Upper lobe of left lung (tissue), 6 donors: ENCODE measurements around the gene RNF213. TPM values are rescaled to one million over a fixed set of nuclear protein-coding genes. Genes with fewer than 3 reads are reported as not detected.

Source experiments
- ATAC-seq, 2 donors: fragments of 200-7000 bp; cut with Tn5 transposase; one replicate each; pipeline ENCODE4 v1.9.1; 2022; ENCODE audit warnings: mild to moderate bottlenecking in 2 of 2, moderate library complexity in 2 of 2; ENCODE audit not compliant: low FRiP score in 2 of 2
- DNase-seq, 2 donors: peaks; one replicate each; pipeline ENCODE4 v3.0.0-alpha.2; 2019 to 2020
- H3K27ac ChIP-seq, 4 donors: fragments of 200-600 bp; sonication (generic); one replicate each; pipeline ENCODE4 v1.5.1; 2016 to 2019
- H3K27me3 ChIP-seq, 4 donors: fragments of 200-600 bp; sonication (generic); one replicate each; pipeline ENCODE4 v1.5.1; 2017 to 2019
- H3K36me3 ChIP-seq, 4 donors: fragments of 200-600 bp; sonication (generic); one replicate each; pipeline ENCODE4 v1.5.1; 2016 to 2019
- H3K4me1 ChIP-seq, 4 donors: fragments of 200-600 bp; sonication (generic); one replicate each; pipeline ENCODE4 v1.5.1; 2018 to 2019
- H3K4me3 ChIP-seq, 4 donors: fragments of 200-600 bp; sonication (generic); one replicate each; pipeline ENCODE4 v1.5.1; 2017 to 2019; ENCODE audit warnings: mild to moderate bottlenecking in 2 of 4, moderate library complexity in 1 of 4
- H3K9me3 ChIP-seq, 4 donors: fragments of 200-600 bp; sonication (generic); one replicate each; pipeline ENCODE4 v1.5.1; 2018 to 2019
- CTCF ChIP-seq, 6 experiments: fragments of 450-650 bp in 4 of 6; fragments of 200-600 bp in 2 of 6; sonication (generic) in 2 of 6; IDR thresholded peaks; one replicate each; pipeline ENCODE4 v1.5.1; 2016 to 2019; ENCODE audit warnings: antibody characterized with exemption in 6 of 6
- EP300 ChIP-seq, 4 donors: sonication (generic); formaldehyde crosslinking; IDR thresholded peaks; one replicate each; pipeline ENCODE4 v1.5.1; 2017; ENCODE audit warnings: antibody characterized with exemption in 4 of 4, control low read depth in 2 of 4
- POLR2A ChIP-seq, 4 donors: fragments of 450-650 bp; IDR thresholded peaks; one replicate each; pipeline ENCODE4 v1.5.1; 2016 to 2017; ENCODE audit warnings: antibody characterized with exemption in 4 of 4, mild to moderate bottlenecking in 2 of 4
- POLR2AphosphoS5 ChIP-seq, 2 donors: sonication (generic); formaldehyde crosslinking; IDR thresholded peaks; one replicate each; pipeline ENCODE4 v1.5.1; 2017; ENCODE audit warnings: antibody characterized with exemption in 2 of 2
- WGBS, 2 donors: methylation state at CpG; one replicate each; pipeline ENCODE4 v1.1.5; 2017 to 2018; 5-methylcytosine and 5-hydroxymethylcytosine counted together
- total RNA-seq, 6 donors: library from RNA; depleted of rRNA in 4 of 6; stranded (reverse); fragments of >200 nt in 4 of 6; gene quantifications; one replicate each; pipeline versions ENCODE4 v1.1.0 to v1.2.1, GENCODE V29; 2016 to 2021
- donor health status: DM: no; HTN: no; CAD: no; lungs with moderate emphysema.
- donor health status: DM: no; HTN: yes; CAD: no; lungs with severe emphysema.

RNF213 gene
- total RNA-seq, 6 donors from 2014 or later, result 135 to 619 (median 207) TPM

DNA sequence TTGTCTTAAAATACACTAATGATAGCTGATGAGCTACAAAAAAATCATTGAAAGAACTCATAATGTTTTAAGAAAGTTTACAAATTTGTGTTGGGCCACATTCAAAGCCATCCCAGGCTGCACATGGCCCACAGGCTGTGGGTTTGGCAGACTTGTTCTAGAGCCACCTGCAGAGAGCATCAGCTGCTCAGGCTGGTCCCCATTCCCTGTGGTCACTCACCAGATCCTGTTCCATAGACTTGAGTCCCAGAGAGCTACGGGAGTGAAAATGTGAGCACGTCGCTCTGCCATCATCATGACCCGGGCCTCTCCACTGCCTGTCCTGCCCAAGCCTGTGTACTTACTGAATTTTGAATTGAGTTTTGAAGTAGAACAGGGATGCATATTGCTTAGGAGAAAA lies 33.5 kb upstream of the RNF213 start:
- ATAC-seq (no peak), DNase-seq (no peak)
- H3K27me3 ChIP-seq, result no peaks in the 10 kb centered on the region
- 87 to 98% methylated on average over 4 of the region's 4 CpGs for WGBS, 2 donors
- H3K36me3 ChIP-seq, result peaks cover 0 to 43% (median 16%) of the 10 kb centered on the region in 4 donors
- H3K4me3 ChIP-seq, result no peak overlapping the region
- peaks cover 0 to 4% (median under 1%) of the 10 kb centered on the region in 4 donors for H3K4me1 ChIP-seq
- H3K9me3 ChIP-seq, result peaks cover 3 to 6% (median 5%) of the 10 kb centered on the region in 4 donors
- TF ChIP-seq POLR2A (IDR thresholded peaks at IDR 0.05) (no peak), CTCF (IDR thresholded peaks at IDR 0.05) (no peak), POLR2AphosphoS5 (IDR thresholded peaks at IDR 0.05) (no peak)
- no peak overlapping the region for H3K27ac ChIP-seq

- Histone ChIP-seq H3K4me3 (no peak overlapping the region), H3K4me1 (peaks cover 0 to 4% (median 0%) of the 10 kb centered on the region in 4 donors), H3K9me3 (peaks cover 7 to 11% (median 10%) of the 10 kb centered on the region in 4 donors), H3K27me3 (no peaks in the 10 kb centered on the region), H3K27ac (no peak overlapping the region), H3K36me3 (peaks cover 0 to 48% (median 20%) of the 10 kb centered on the region in 4 donors)
- WGBS, 2 donors, result 93 to 95% methylated on average over 9 to 11 of the region's 11 CpGs
- TF ChIP-seq CTCF (IDR thresholded peaks at IDR 0.05) (no peak), POLR2AphosphoS5 (IDR thresholded peaks at IDR 0.05) (no peak), POLR2A (IDR thresholded peaks at IDR 0.05) (no peak), EP300 (IDR thresholded peaks at IDR 0.05) (no peak)
- DNase-seq, result no peak
- ATAC-seq, result no peak
Measured at GRCh38 chr17:80227666-80228065, 33.0 kb upstream of the RNF213 start.

DNA sequence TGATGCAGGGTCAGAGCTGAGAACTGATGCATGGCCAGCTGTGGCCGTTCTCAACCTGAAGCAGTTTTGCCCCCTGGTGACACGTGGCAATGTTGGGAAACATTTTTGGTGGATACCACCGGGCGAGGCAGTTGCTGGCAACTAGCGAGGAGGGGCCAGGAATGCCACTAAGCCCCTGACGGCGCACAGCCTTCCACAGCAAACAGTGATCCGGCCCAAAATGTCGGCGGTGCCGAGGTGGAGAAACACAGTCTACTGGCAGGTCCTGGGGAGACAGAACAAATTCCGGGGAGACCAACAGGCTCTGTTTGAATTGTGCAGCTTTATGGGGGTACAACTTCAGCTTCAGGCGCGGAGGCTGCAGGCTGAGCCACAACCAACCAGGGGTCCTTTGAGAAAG lies 32.2 kb upstream of the RNF213 start:
- H3K9me3 ChIP-seq, result peaks cover 10 to 18% (median 16%) of the 10 kb centered on the region in 4 donors
- no peak overlapping the region for H3K27ac ChIP-seq
- 89 to 98% methylated on average over 10 to 14 of the region's 14 CpGs for WGBS, 2 donors
- H3K27me3 ChIP-seq, result no peaks in the 10 kb centered on the region
- TF ChIP-seq CTCF (IDR thresholded peaks at IDR 0.05), result no peak
- TF ChIP-seq POLR2A (IDR thresholded peaks at IDR 0.05), result no peak
- no peak for ATAC-seq
- H3K36me3 ChIP-seq, result peaks cover 0 to 54% (median 21%) of the 10 kb centered on the region in 4 donors
- DNase-seq, result no peak
- no peaks in the 10 kb centered on the region for H3K4me1 ChIP-seq
- H3K4me3 ChIP-seq, result no peak overlapping the region

- Histone ChIP-seq H3K27ac (no peak overlapping the region), H3K4me3 (no peak overlapping the region), H3K4me1 (no peaks in the 10 kb centered on the region), H3K36me3 (peaks cover 0 to 55% (median 22%) of the 10 kb centered on the region in 4 donors), H3K9me3 (peaks cover 13 to 21% (median 16%) of the 10 kb centered on the region in 4 donors), H3K27me3 (no peaks in the 10 kb centered on the region)
- no peak for DNase-seq
- ATAC-seq, result no peak
- TF ChIP-seq CTCF (IDR thresholded peaks at IDR 0.05) (no peak), POLR2A (IDR thresholded peaks at IDR 0.05) (no peak), POLR2AphosphoS5 (IDR thresholded peaks at IDR 0.05) (no peak), EP300 (IDR thresholded peaks at IDR 0.05) (no peak)
- 81 to 84% methylated on average over 4 of the region's 4 CpGs for WGBS, 2 donors
Measured at GRCh38 chr17:80229011-80229410, 31.6 kb upstream of the RNF213 start.

GRCh38 chr17:80232438-80232837 lies 28.2 kb upstream of the RNF213 start:
- no peak for ATAC-seq
- H3K36me3 ChIP-seq, result peaks cover 2 to 73% (median 35%) of the 10 kb centered on the region in 4 donors
- H3K27me3 ChIP-seq, result no peaks in the 10 kb centered on the region
- H3K27ac ChIP-seq, result no peak overlapping the region
- H3K4me3 ChIP-seq, result no peak overlapping the region
- TF ChIP-seq POLR2AphosphoS5 (IDR thresholded peaks at IDR 0.05), result no peak
- TF ChIP-seq CTCF (IDR thresholded peaks at IDR 0.05), result no peak
- TF ChIP-seq EP300 (IDR thresholded peaks at IDR 0.05), result no peak
- TF ChIP-seq POLR2A (IDR thresholded peaks at IDR 0.05), result no peak
- H3K4me1 ChIP-seq, result no peaks in the 10 kb centered on the region
- DNase-seq, result no peak
- peaks cover 13 to 21% (median 16%) of the 10 kb centered on the region in 4 donors for H3K9me3 ChIP-seq
- WGBS, 2 donors, result 100% methylated on average over 1 of the region's 1 CpG
